Measurements from ENCODE around the gene WDR20.

DNA sequence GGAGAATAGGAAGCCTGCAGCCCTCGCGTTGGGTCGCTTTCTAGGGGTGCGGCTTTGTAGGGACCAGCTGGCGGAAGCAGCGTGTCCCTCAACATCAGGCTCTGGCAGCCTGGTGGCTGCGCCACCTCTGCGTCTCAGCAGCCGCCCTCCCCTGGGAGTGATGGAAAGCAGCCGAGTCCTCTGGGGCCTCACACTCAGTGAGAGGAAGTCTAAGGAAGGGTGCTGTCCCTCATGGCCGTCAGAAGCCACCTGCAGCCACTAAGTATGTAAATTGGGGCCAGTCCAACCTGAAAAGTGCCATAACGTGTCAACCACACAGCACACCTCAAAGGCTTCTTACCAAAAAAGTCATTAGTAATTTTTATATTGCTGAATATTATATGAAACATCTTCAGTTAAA is 80.3 kb downstream of the WDR20 start:
- TF ChIP-seq POLR2A (IDR thresholded peaks at IDR 0.05), result no peak
- TF ChIP-seq, protein P1, sequence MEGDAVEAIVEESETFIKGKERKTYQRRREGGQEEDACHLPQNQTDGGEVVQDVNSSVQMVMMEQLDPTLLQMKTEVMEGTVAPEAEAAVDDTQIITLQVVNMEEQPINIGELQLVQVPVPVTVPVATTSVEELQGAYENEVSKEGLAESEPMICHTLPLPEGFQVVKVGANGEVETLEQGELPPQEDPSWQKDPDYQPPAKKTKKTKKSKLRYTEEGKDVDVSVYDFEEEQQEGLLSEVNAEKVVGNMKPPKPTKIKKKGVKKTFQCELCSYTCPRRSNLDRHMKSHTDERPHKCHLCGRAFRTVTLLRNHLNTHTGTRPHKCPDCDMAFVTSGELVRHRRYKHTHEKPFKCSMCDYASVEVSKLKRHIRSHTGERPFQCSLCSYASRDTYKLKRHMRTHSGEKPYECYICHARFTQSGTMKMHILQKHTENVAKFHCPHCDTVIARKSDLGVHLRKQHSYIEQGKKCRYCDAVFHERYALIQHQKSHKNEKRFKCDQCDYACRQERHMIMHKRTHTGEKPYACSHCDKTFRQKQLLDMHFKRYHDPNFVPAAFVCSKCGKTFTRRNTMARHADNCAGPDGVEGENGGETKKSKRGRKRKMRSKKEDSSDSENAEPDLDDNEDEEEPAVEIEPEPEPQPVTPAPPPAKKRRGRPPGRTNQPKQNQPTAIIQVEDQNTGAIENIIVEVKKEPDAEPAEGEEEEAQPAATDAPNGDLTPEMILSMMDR (IDR thresholded peaks at IDR 0.05), result no peak
